ENCODE data around the gene JAK3.

DNA sequence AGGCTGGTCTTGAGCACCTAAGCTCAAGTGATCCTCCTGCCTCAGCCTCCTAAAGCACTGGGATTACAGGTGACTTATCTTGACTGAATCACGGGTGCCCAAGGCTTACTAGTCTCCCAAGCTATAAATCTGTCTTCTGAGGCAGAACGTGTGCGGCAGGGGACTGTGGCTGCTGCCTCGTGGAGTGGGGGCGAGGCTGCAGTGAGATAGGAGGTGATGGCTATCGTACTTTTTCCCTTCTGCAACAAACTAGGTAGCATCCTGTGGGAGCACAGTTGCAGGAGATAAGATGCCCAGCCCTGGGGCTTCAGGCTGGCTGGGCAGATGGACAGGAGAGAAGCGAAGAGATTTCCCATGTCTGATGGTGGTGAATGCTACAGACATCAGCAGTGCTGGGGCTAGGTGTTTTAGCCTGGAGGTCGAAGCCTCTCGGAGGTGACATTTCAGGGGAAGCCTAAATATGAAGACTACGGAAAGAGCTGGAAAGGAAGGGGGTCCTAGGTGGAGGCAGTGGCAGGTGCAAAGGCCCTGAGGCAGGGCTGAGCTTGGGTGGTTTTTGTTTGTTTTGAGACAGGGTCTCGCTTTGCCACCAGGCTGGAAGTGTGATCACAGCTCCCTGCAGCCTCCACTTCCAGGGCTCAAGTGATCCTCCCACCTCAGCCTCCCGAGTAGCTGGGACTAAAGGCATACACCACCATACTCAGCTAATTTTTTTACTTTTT lies 45.5 kb downstream of the JAK3 start:
- TF ChIP-seq EZH2 (IDR thresholded peaks at IDR 0.05): no peak
- no peak for TF ChIP-seq POLR2AphosphoS5 (IDR thresholded peaks at IDR 0.05; ENCODE audit: borderline replicate concordance, low read depth, low read length)

Data from SK-N-MC (cell line).